ENCODE results near the gene LRRC47.

LRRC47 gene
- long read RNA-seq, full-length matches to known transcripts, result 69 of 81 reads
- long read RNA-seq, partial matches to known transcripts, result 8 of 81 reads
- long read RNA-seq, other reads (novel, unspliced or antisense), result 4 of 81 reads

DNA sequence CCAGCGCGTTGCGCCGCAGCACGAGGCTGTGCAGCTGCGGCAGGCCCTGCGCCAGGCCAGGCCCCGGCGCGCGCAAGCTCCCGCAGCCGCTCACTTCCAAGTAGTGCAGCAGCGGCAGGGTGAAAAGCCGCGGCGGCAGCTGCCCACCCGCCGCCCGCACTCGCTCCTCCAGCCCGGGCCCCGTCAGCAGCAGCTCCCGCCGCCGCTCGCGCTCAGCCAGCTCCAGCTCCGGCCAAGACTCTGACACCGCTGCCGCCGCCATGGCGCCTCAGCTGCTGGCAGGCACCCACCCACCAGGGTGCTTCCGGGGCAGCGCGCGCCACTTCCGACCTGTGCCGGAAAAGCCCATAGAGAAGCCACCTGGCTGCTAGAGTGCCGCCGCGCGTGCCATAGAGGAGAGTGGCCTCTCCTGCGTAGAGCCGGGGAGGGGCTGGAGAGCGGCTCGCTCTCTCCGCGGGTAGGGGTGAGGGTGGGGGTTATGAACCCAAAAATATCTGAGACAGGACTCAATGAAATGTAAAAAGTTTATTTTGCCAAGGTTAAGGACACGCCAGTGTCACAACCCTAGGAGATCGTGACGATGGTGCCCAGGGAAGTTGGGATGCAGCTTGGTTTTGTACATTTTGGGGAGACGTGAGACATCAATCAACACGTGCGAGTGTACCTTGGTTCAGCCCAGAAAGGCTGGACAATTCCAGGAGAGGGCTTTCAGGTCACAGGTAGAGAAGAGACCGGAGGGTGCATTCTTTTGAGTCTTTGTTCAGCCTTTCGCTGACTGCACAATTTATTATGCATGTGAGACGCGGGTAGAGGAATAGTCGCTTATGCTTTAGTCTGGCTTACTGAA lies at the start of gene LRRC47:
TSS of gene LRRC47 (minus strand) at position 284 of the 847 bp plus-strand sequence. CDS start at position 262, 22 bp downstream.
- H3K4me3 ChIP-seq (replicated peaks; ENCODE audit: insufficient read depth, low read length), result peak within 1 kb of the TSS; percentile 98
- DNase-seq (ENCODE audit: low read depth in 1 of 2, low spot score in 1 of 2), result peak; percentile 83 to 95
- TF ChIP-seq, protein P1, sequence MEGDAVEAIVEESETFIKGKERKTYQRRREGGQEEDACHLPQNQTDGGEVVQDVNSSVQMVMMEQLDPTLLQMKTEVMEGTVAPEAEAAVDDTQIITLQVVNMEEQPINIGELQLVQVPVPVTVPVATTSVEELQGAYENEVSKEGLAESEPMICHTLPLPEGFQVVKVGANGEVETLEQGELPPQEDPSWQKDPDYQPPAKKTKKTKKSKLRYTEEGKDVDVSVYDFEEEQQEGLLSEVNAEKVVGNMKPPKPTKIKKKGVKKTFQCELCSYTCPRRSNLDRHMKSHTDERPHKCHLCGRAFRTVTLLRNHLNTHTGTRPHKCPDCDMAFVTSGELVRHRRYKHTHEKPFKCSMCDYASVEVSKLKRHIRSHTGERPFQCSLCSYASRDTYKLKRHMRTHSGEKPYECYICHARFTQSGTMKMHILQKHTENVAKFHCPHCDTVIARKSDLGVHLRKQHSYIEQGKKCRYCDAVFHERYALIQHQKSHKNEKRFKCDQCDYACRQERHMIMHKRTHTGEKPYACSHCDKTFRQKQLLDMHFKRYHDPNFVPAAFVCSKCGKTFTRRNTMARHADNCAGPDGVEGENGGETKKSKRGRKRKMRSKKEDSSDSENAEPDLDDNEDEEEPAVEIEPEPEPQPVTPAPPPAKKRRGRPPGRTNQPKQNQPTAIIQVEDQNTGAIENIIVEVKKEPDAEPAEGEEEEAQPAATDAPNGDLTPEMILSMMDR (IDR thresholded peaks at IDR 0.05; ENCODE audit: insufficient read depth, low read length), result no peak
- peak; percentile 95 for TF ChIP-seq GABPA (IDR thresholded peaks at IDR 0.05; ENCODE audit: low read depth)
- TF ChIP-seq SPI1 (IDR thresholded peaks at IDR 0.05; ENCODE audit: borderline replicate concordance, low read depth), result no peak; the same call in 1 of the 2 replicates
- TF ChIP-seq POLR2AphosphoS5 (IDR thresholded peaks at IDR 0.05; ENCODE audit: low read depth), result peak; percentile 80
- TF ChIP-seq, protein P2, sequence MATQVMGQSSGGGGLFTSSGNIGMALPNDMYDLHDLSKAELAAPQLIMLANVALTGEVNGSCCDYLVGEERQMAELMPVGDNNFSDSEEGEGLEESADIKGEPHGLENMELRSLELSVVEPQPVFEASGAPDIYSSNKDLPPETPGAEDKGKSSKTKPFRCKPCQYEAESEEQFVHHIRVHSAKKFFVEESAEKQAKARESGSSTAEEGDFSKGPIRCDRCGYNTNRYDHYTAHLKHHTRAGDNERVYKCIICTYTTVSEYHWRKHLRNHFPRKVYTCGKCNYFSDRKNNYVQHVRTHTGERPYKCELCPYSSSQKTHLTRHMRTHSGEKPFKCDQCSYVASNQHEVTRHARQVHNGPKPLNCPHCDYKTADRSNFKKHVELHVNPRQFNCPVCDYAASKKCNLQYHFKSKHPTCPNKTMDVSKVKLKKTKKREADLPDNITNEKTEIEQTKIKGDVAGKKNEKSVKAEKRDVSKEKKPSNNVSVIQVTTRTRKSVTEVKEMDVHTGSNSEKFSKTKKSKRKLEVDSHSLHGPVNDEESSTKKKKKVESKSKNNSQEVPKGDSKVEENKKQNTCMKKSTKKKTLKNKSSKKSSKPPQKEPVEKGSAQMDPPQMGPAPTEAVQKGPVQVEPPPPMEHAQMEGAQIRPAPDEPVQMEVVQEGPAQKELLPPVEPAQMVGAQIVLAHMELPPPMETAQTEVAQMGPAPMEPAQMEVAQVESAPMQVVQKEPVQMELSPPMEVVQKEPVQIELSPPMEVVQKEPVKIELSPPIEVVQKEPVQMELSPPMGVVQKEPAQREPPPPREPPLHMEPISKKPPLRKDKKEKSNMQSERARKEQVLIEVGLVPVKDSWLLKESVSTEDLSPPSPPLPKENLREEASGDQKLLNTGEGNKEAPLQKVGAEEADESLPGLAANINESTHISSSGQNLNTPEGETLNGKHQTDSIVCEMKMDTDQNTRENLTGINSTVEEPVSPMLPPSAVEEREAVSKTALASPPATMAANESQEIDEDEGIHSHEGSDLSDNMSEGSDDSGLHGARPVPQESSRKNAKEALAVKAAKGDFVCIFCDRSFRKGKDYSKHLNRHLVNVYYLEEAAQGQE (IDR thresholded peaks at IDR 0.05; ENCODE audit: insufficient replicate concordance, low read depth), result peak; percentile 33
- peak within 1 kb of the TSS; percentile 76 for H3K27ac ChIP-seq (replicated peaks)
- H3K27me3 ChIP-seq (ENCODE audit: insufficient read depth, poor library complexity, severe bottlenecking), result no peaks in the 10 kb centered on the region

DNA sequence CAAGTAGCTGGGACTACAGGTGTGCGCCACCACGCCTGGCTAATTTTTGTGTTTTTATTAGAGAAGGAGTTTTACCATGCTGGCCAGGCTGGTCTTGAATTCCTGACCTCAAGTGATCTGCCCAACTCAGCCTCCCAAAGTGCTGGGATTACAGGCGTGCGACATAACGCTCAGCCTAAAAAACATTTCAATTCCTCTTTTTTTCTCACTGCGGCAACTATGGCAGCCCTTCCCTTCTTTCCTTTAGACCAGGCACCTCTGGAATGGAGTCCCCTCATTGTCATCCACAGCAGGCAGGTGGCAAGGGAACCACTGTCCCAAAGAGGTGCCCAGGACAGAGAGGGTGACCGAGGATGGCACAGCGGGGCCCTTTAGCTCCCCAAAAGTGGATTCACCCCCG lies 46.6 kb upstream of the LRRC47 start:
- DNase-seq (ENCODE audit: low read depth in 1 of 2, low spot score in 1 of 2), result peak in 1 of 2 experiments; percentile 31
- TF ChIP-seq SPI1 (IDR thresholded peaks at IDR 0.05; ENCODE audit: borderline replicate concordance, low read depth) (peak; percentile 80), GABPA (IDR thresholded peaks at IDR 0.05; ENCODE audit: low read depth) (no peak)
- Histone ChIP-seq H3K4me3 (replicated peaks; ENCODE audit: insufficient read depth, low read length) (peak overlapping the region; percentile 5; the same call in 1 of the 2 replicates), H3K27ac (replicated peaks) (peak overlapping the region; percentile 73), H3K27me3 (ENCODE audit: insufficient read depth, poor library complexity, severe bottlenecking) (no peaks in the 10 kb centered on the region)

DNA sequence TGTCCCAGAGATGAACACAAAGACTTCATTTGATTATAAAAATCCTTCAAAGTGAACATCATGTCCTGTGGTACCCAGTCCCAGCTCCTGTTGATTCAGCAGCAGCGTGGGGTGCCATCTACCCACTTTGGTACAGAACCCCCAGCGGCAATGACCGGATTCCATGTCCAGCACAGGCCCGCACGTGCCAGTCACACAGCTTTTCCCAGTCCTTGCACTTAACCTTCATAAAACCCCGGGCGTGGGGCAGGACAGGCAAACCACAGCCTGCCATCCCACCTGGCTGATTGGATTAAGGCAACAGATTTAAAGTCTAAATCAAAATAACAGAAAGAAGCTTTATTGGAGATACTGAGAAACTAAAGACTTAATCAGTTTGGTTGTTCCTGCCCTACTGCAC lies 45.2 kb upstream of the LRRC47 start:
- DNase-seq (ENCODE audit: low read depth in 1 of 2, low spot score in 1 of 2), result no peak
- Histone ChIP-seq H3K4me3 (replicated peaks; ENCODE audit: insufficient read depth, low read length) (no peak overlapping the region), H3K27ac (replicated peaks) (no peak overlapping the region), H3K27me3 (ENCODE audit: insufficient read depth, poor library complexity, severe bottlenecking) (no peaks in the 10 kb centered on the region)
- TF ChIP-seq GABPA (IDR thresholded peaks at IDR 0.05; ENCODE audit: low read depth) (no peak), SPI1 (IDR thresholded peaks at IDR 0.05; ENCODE audit: borderline replicate concordance, low read depth) (no peak), POLR2AphosphoS5 (IDR thresholded peaks at IDR 0.05; ENCODE audit: low read depth) (no peak)
- TF ChIP-seq, protein P2 (IDR thresholded peaks at IDR 0.05; ENCODE audit: insufficient replicate concordance, low read depth), result no peak
- TF ChIP-seq, protein P1 (IDR thresholded peaks at IDR 0.05; ENCODE audit: insufficient read depth, low read length), result no peak

DNA sequence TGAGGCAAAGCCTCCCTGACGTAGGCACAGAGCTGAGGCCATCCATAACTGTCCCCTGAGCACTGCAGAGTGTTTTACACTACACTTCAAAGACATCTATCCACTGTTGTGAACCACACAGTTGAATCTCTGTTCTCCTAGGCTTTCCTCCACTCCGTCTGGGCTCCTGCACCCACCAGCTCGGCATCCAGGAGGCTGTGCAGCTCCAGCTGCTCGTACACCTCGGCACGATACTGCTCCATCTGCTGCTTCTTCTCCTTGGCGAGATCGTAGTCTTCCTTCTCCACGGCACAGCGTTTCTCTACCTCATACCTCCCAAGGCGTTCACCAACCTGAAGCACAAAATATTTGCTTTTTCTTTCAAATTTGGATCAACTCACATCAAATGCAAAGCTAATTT lies 42.5 kb upstream of the LRRC47 start:
- TF ChIP-seq, protein P2 (IDR thresholded peaks at IDR 0.05; ENCODE audit: insufficient replicate concordance, low read depth), result no peak
- TF ChIP-seq POLR2AphosphoS5 (IDR thresholded peaks at IDR 0.05; ENCODE audit: low read depth) (no peak), SPI1 (IDR thresholded peaks at IDR 0.05; ENCODE audit: borderline replicate concordance, low read depth) (no peak)
- H3K27ac ChIP-seq (replicated peaks), result no peak overlapping the region
- no peak for DNase-seq (ENCODE audit: low read depth in 1 of 2, low spot score in 1 of 2)
- H3K4me3 ChIP-seq (replicated peaks; ENCODE audit: insufficient read depth, low read length), result no peak overlapping the region
- H3K27me3 ChIP-seq (ENCODE audit: insufficient read depth, poor library complexity, severe bottlenecking), result no peaks in the 10 kb centered on the region

Data from HL-60 (cell line).